Progenitor cell of endocrine pancreas (in vitro differentiated cells): ENCODE data around the gene PORCN. TPM values are rescaled to one million over a fixed set of nuclear protein-coding genes. Genes with fewer than 3 reads are reported as not detected.
"Not testable (repeated sequence)": the region's sequence is repeated elsewhere in the genome, so short reads cannot be mapped to it uniquely, and the experiment has no call there.

Experiments used
- DNase-seq: peaks from one replicate; pipeline ENCODE4 v3.0.0; 2021; ENCODE audit warnings: low spot score; ENCODE audit not compliant: unreplicated experiment
- H3K27ac Mint-ChIP-seq: 2 replicates; pipeline ENCODE4 v1.8.0; 2021; ENCODE audit warnings: mild to moderate bottlenecking, moderate library complexity, mixed read lengths
- H3K27me3 Mint-ChIP-seq: 2 replicates; pipeline ENCODE4 v1.8.0; 2021; ENCODE audit warnings: mixed read lengths
- H3K36me3 Mint-ChIP-seq: 2 replicates; pipeline ENCODE4 v1.8.0; 2022; ENCODE audit warnings: mixed read lengths; ENCODE audit not compliant: insufficient read depth
- H3K4me1 Mint-ChIP-seq: 2 replicates; pipeline ENCODE4 v1.8.0; 2021; ENCODE audit warnings: low read depth, mixed read lengths
- H3K4me3 Mint-ChIP-seq: 2 replicates; pipeline ENCODE4 v1.8.0; 2021; ENCODE audit warnings: low read depth, mild to moderate bottlenecking, moderate library complexity, mixed read lengths
- H3K9me3 Mint-ChIP-seq: 2 replicates; pipeline ENCODE4 v1.8.0; 2021; ENCODE audit warnings: low read depth, mixed read lengths
- total RNA-seq: library from RNA; stranded (reverse); gene quantifications from 2 replicates; pipeline ENCODE4 v1.2.1, GENCODE V29; 2021
- TF ChIP-seq, protein P1 (sequence below): fragments of 200-600 bp; sonication (generic); IDR thresholded peaks from one replicate; pipeline ENCODE4 v1.5.0; 2021; ENCODE audit warnings: antibody characterized with exemption, mild to moderate bottlenecking; ENCODE audit not compliant: unreplicated experiment

The PORCN gene
- total RNA-seq, 1 donor from 2014 or later, result 6.5 TPM

DNA sequence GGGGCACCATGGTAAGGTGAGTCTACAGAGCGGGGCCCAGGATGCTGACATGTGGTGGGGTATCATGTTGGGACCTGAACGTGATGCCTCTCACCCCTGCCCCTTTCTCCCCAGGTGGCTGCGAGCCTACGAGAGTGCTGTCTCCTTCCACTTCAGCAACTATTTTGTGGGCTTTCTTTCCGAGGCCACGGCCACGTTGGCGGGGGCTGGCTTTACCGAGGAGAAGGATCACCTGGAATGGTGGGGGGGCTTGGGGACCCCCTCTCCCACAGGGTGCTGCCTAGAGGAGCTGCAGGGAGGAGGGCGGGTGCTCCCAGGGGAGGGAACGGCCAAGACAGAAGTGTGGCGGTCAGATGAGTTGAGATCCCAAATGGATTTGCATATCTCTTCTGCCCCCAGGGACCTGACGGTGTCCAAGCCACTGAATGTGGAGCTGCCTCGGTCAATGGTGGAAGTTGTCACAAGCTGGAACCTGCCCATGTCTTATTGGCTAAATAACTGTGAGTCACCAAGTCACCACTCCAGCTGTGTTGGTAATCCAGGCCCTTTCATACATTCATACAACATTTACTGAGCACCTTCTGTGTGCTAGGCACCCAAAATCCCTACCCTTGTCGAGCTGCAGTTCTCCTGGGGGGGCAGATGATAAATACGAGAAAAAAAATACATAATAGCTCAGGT lies 5.5 kb downstream of the PORCN start:
- peaks cover 4% of the 10 kb centered on the region for H3K9me3 Mint-ChIP-seq
- H3K36me3 Mint-ChIP-seq, result peaks cover 3% of the 10 kb centered on the region
- TF ChIP-seq, protein P1, sequence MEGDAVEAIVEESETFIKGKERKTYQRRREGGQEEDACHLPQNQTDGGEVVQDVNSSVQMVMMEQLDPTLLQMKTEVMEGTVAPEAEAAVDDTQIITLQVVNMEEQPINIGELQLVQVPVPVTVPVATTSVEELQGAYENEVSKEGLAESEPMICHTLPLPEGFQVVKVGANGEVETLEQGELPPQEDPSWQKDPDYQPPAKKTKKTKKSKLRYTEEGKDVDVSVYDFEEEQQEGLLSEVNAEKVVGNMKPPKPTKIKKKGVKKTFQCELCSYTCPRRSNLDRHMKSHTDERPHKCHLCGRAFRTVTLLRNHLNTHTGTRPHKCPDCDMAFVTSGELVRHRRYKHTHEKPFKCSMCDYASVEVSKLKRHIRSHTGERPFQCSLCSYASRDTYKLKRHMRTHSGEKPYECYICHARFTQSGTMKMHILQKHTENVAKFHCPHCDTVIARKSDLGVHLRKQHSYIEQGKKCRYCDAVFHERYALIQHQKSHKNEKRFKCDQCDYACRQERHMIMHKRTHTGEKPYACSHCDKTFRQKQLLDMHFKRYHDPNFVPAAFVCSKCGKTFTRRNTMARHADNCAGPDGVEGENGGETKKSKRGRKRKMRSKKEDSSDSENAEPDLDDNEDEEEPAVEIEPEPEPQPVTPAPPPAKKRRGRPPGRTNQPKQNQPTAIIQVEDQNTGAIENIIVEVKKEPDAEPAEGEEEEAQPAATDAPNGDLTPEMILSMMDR, result no peak
- H3K4me3 Mint-ChIP-seq, result no peak overlapping the region
- no peaks in the 10 kb centered on the region for H3K4me1 Mint-ChIP-seq
- no peak overlapping the region for H3K27ac Mint-ChIP-seq
- no peaks in the 10 kb centered on the region for H3K27me3 Mint-ChIP-seq
- DNase-seq, result no peak

DNA sequence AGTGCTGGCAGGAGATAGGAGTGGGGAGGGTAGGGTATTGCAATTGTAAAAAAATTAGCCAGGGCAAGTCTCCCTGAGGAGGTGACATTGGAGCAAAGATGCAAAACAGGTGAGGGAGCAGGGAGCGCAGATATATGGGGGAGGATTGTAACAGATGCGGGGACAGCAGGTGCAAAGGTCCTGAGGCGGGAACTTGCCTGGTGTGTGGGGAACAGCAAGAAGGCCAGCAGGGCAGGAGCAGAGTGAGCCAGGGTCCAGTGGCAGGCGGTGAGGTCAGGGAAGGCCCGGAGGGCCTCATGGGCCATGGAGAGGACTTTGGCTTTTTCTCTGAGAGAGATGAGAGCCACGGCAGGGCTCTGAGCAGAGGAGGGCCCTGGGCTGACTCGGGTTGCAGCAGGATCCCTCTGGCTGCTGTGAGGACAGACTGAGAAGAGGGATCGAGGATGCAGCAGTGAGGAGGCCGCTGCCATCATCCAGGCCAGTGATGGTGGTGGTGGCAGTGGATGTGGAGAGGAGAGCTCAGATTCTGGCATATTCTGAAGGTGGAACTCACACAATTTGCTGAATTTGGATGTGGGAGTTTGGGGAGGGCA lies 6.2 kb downstream of the PORCN start:
- TF ChIP-seq, protein P1, result no peak
- no peak overlapping the region for H3K4me3 Mint-ChIP-seq
- peaks cover 4% of the 10 kb centered on the region for H3K9me3 Mint-ChIP-seq
- H3K27ac Mint-ChIP-seq, result no peak overlapping the region
- H3K4me1 Mint-ChIP-seq, result no peaks in the 10 kb centered on the region
- H3K36me3 Mint-ChIP-seq, result peaks cover 2% of the 10 kb centered on the region
- H3K27me3 Mint-ChIP-seq, result no peaks in the 10 kb centered on the region
- no peak for DNase-seq

DNA sequence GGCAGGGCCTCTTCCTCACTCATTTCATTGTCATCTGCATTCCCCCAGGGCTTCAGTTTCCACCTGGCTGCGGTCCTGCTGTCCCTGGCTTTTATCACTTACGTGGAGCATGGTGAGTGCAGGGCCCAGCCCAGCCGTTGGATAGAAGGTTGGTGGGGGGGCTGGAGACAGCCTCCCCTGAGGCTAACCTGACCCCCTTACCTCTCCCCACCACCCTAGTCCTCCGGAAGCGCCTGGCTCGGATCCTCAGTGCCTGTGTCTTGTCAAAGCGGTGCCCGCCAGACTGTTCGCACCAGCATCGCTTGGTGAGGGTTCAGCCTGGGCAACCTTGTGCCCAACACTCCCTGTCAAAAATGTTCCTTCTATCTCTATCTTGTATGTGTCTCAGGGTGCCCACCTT lies 7.0 kb downstream of the PORCN start:
- no peak for DNase-seq
- H3K4me3 Mint-ChIP-seq, result no peak overlapping the region
- H3K4me1 Mint-ChIP-seq, result peaks cover 2% of the 10 kb centered on the region
- H3K27ac Mint-ChIP-seq, result no peak overlapping the region
- TF ChIP-seq, protein P1, result no peak
- no peaks in the 10 kb centered on the region for H3K27me3 Mint-ChIP-seq
- peaks cover 3% of the 10 kb centered on the region for H3K9me3 Mint-ChIP-seq
- H3K36me3 Mint-ChIP-seq, result no peaks in the 10 kb centered on the region

DNA sequence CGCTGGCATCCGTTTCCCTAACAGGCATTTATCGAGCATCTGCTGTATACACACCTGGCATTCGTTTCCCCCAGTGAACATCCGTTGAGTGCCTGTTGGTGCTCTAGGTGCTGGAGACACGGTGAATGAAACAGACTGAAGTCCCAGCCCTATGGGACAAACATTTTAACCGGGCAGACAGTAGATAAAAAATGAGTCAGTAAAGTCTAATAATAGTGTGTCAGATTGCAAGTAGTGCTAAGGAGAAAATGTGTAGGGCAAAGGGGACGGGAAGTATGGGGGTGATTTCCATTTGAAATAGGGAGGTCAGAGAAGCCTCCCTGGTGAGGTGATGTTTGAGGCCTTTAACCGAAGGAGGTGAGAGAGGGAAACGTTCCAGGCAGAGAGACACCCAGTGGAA lies 7.5 kb downstream of the PORCN start:
- Mint-ChIP-seq H3K27ac (no peak overlapping the region), H3K4me3 (no peak overlapping the region), H3K36me3 (no peaks in the 10 kb centered on the region), H3K9me3 (peaks cover 7% of the 10 kb centered on the region), H3K4me1 (peaks cover 5% of the 10 kb centered on the region), H3K27me3 (no peaks in the 10 kb centered on the region)
- DNase-seq, result no peak
- TF ChIP-seq, protein P1, result no peak

DNA sequence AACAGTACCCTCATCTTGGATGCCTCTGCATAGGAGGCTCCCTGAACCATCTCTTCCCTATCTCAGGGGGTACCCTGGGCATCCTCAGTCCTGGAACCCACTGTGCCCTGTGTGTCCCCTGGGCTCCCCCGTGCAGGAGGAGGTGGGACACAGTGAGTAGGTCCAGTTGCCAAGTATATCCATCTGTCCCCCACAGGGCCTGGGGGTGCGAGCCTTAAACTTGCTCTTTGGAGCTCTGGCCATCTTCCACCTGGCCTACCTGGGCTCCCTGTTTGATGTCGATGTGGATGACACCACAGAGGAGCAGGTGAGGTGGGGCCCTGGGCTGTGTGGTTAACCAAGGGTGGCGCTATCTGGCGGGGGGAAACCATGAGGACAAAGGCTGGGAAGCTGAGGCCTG lies 8.2 kb downstream of the PORCN start:
- H3K27ac Mint-ChIP-seq, result no peak overlapping the region
- H3K4me1 Mint-ChIP-seq, result peaks cover 5% of the 10 kb centered on the region
- H3K4me3 Mint-ChIP-seq, result no peak overlapping the region
- no peak for DNase-seq
- no peaks in the 10 kb centered on the region for H3K36me3 Mint-ChIP-seq
- TF ChIP-seq, protein P1, result no peak
- no peaks in the 10 kb centered on the region for H3K27me3 Mint-ChIP-seq
- peaks cover 7% of the 10 kb centered on the region for H3K9me3 Mint-ChIP-seq

DNA sequence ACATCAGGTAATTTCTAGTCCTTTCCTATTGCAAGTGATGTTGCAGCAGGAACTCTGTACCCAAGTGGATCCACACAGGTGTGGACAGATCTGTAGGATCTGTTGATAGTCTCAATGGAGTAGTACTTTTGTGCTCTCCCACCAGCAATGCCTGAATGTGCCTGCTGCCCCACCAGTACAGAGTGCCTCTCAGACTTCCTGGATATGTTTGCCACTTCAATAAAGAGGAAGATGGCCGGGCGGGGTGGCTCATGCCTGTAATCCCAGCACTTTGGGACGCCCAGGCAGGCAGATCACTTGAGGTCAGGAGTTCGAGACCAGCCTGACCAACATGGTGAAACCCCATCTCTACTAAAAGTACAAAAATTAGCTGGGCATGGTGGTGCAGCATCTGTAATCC lies 10.7 kb downstream of the PORCN start:
- not testable (repeated sequence) for H3K9me3 Mint-ChIP-seq, H3K4me3 Mint-ChIP-seq, H3K27me3 Mint-ChIP-seq, H3K27ac Mint-ChIP-seq, DNase-seq, H3K36me3 Mint-ChIP-seq, H3K4me1 Mint-ChIP-seq
